Measurements from ENCODE around the gene EEF1AKMT4.
"Not testable (repeated sequence)": the region's sequence is repeated elsewhere in the genome, so short reads cannot be mapped to it uniquely, and the experiment has no call there.

EEF1AKMT4 gene

GRCh38 chr3:184261270-184261853 is 11.9 kb downstream of the EEF1AKMT4 start, which contains the start of gene CAMK2N2:
TSS of gene CAMK2N2 (minus strand) at chr3:184261553. CDS start at chr3:184261285, 268 bp downstream.
- peak; percentile 68 for DNase-seq

- DNase-seq, result peak; percentile 18
Observed at GRCh38 chr3:184261854-184262763, 12.6 kb downstream of the EEF1AKMT4 start.

- DNase-seq, result no peak
Observed at GRCh38 chr3:184262764-184263179, 13.3 kb downstream of the EEF1AKMT4 start.

- DNase-seq, result not testable (repeated sequence)
Observed at GRCh38 chr3:184267249-184267648, 17.8 kb downstream of the EEF1AKMT4 start.

- DNase-seq, result no peak
Observed at GRCh38 chr3:184272269-184272668, 22.8 kb downstream of the EEF1AKMT4 start.

- no peak for DNase-seq
Observed at GRCh38 chr3:184275381-184275701, 25.9 kb downstream of the EEF1AKMT4 start.

GRCh38 chr3:184275961-184276910 is 26.8 kb downstream of the EEF1AKMT4 start, which contains the start of gene ECE2:
TSS of gene ECE2 (plus strand) at chr3:184276022. CDS start at chr3:184276154, 132 bp downstream.
- DNase-seq, result no peak

- DNase-seq, result no peak
Observed at GRCh38 chr3:184277366-184277765, 27.9 kb downstream of the EEF1AKMT4 start.

- no peak for DNase-seq
Observed at GRCh38 chr3:184282941-184283340, 33.5 kb downstream of the EEF1AKMT4 start.

- no peak for DNase-seq
Observed at GRCh38 chr3:184283681-184284080, 34.2 kb downstream of the EEF1AKMT4 start.

- peak; percentile 39 for DNase-seq
Observed at GRCh38 chr3:184284696-184285095, 35.2 kb downstream of the EEF1AKMT4 start.

GRCh38 chr3:184289426-184289938 is 40.0 kb downstream of the EEF1AKMT4 start:
- peak; percentile 68 for DNase-seq

GRCh38 chr3:184290331-184290730 is 40.9 kb downstream of the EEF1AKMT4 start:
- DNase-seq, result no peak

GRCh38 chr3:184291044-184291737 is 41.7 kb downstream of the EEF1AKMT4 start:
- DNase-seq, result no peak

- no peak for DNase-seq
Observed at GRCh38 chr3:184291738-184292445, 42.4 kb downstream of the EEF1AKMT4 start.

- no peak for DNase-seq
Observed at GRCh38 chr3:184295771-184296170, 46.3 kb downstream of the EEF1AKMT4 start.

GRCh38 chr3:184296616-184297015 is 47.1 kb downstream of the EEF1AKMT4 start:
- DNase-seq, result no peak

GRCh38 chr3:184298759-184299487 is 49.5 kb downstream of the EEF1AKMT4 start, which contains the start of gene PSMD2:
TSS of gene PSMD2 (plus strand) at chr3:184299241. CDS start at chr3:184299267, 26 bp downstream.
- peak; percentile 99 for DNase-seq

GRCh38 chr3:184299488-184300377 is 50.3 kb downstream of the EEF1AKMT4 start:
- DNase-seq, result no peak
